Panc1 (cell line): ENCODE data around the gene HORMAD2.

Source experiments
- CTCF ChIP-seq: fragments of 450-650 bp; IDR thresholded peaks from 2 replicates; pipeline ENCODE4 v1.5.1; 2017; ENCODE audit warnings: mild to moderate bottlenecking
- POLR2AphosphoS5 ChIP-seq: IDR thresholded peaks from 2 replicates; pipeline ENCODE4 v1.6.1; 2012; ENCODE audit warnings: mild to moderate bottlenecking, low read depth, low read length, moderate library complexity
- REST ChIP-seq, 2 experiments: IDR thresholded peaks; 2 replicates each; pipeline ENCODE4 v1.6.1; 2011 to 2012; ENCODE audit warnings: low read depth in 2 of 2, control low read depth in 1 of 2, low read length in 1 of 2, mild to moderate bottlenecking in 1 of 2, moderate library complexity in 1 of 2; ENCODE audit not compliant: insufficient read depth in 1 of 2

GRCh38 chr22:30204742-30205111 is 124.5 kb downstream of the HORMAD2 start:
- TF ChIP-seq CTCF (no peak), REST (IDR thresholded peaks at IDR 0.05; ENCODE audit: insufficient read depth in 1 of 2, low read depth in 2 of 2, low read length in 1 of 2) (no peak), POLR2AphosphoS5 (no peak)
